GM19438 (cell line): Measurements from ENCODE around the gene MRLN.
"Not testable (repeated sequence)": the region's sequence is repeated elsewhere in the genome, so short reads cannot be mapped to it uniquely, and the experiment has no call there.

Experiments used
- ATAC-seq: cut with Tn5 transposase; IDR thresholded peaks from one replicate; pipeline ENCODE4 v1.9.1; 2021; ENCODE audit warnings: low read depth; ENCODE audit not compliant: unreplicated experiment

Gene MRLN

DNA sequence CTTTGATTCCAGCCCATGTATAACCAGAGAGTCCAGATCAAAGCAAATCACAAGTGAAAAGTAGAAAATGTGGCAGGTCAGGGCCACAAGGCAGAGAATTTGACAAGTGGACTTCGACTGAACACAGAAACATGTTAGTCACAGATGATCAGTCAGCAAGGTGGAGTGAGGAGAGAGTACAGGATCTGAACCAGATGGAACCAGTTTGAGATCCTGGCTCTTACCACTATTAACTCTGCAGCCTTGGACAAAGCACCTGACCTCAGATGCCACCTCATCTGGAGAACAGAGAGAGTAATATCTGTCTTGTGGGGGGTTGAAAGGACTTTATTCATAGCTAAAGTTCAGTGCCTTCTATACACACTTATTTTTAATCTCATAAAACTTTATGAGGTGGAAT, 4.4 kb downstream of the MRLN start:
- no peak for ATAC-seq

DNA sequence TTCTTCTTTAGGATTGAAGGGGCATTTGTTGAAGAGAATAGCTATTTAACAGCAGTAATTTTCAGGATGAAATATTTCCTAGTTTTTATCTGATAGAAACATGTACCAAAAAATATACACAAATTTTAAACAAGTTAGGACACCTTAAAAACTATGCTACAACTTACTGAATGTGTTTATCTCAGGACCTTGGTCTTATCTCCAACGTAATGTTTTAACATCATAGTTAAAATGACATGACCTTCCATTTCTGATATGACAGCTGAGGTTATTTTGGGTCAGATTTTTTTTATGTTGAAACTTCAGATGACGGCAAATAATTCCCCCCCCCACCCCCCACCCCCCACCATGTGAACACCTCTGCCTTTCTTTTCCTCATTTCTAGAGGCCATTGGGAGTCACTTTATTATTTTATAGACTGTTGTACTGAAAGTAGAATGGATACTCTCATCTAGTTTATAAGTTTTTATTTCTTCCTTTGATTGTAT, 8.0 kb downstream of the MRLN start:
- no peak for ATAC-seq

DNA sequence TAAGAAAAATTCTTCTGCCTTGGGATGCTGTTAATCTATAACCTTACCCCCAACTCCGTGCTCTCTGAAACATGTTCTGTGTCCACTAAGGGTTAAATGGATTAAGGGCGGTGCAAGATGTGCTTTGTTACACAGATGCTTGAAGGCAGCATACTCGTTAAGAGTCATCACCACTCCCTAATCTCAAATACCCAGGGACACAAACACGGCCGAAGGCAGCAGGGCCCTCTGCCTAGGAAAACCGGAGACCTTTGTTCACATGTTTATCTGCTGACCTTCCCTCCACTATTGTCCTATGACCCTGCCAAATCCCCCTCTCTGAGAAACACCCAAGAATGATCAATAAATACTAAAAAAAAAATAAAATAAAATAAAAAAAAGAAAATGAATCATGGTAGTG, 8.5 kb downstream of the MRLN start:
- ATAC-seq = not testable (repeated sequence)

DNA sequence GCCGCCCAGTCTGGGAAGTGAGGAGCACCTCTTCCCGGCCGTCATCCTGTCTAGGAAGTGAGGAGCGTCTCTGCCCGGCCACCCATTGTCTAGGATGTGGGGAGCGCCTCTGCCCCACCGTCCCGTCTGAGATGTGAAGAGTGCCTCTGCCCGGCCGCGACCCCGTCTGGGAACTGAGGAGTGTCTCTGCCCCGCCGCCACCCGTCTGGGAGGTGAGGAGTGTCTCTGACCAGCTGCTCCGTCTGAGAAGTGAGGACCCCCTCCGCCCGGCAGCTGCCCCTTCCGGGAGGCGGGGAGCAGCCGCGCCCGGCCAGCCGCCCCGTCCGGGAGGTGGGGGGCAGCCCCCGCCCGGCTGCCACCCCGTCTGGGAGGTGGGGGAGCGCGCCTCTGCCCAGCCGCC, 9.1 kb downstream of the MRLN start:
- not testable (repeated sequence) for ATAC-seq

DNA sequence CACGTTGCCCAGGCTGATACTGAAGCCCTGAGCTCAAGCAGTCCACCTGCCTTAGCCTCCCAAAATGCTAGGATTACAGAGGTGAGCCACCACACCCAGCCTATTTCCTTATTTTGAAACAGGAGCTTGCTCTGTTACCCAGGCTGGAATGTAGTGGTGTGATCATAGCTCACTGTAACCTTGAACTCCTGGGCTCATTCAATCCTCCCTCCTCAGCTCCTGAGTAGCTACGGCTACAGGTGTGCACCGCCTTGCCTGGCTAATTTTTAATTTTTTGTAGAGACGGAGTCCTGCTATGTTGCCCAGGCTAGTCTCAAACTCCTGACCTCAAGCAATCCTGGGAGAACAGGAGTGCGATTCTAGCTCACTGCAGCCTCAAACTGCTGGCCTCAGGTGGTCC, 11.7 kb downstream of the MRLN start:
- ATAC-seq = no peak

DNA sequence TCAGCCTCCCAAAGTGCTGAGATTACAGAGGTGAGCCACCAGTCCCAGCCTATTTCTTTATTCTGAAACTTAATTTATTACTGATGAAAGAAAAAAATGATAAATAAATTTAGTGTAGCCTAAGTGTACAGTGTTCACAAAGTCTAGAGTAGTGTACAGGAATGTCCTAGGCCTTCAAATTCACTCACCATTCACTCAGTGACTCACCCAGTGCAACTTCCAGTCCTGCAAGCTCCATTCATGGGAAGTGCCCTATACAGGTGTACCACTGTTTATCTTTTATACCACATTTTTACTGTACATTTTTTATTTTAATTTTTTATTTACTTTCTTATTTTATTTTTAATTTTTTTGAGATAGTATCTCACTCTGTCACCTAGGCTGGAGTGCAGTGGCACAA, 12.2 kb downstream of the MRLN start:
- no peak for ATAC-seq

DNA sequence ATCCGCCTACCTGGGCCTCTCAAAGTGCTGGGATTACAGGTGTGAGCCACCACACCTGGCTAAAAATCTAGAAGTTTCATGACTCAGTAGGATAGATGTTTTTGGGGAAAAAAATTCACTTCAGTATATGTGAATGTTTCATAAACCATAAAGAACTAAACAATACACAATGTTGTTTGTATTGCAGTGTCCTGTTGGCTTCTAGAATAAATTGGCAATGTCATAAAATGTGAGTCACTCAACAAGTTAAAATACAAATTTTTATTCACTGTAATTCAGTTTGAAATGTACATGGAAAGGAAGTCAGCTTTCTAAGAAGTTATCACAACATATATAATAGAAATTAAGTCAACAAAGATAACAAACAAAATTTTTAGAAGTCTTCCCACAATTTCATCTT, 16.5 kb downstream of the MRLN start:
- ATAC-seq = no peak

DNA sequence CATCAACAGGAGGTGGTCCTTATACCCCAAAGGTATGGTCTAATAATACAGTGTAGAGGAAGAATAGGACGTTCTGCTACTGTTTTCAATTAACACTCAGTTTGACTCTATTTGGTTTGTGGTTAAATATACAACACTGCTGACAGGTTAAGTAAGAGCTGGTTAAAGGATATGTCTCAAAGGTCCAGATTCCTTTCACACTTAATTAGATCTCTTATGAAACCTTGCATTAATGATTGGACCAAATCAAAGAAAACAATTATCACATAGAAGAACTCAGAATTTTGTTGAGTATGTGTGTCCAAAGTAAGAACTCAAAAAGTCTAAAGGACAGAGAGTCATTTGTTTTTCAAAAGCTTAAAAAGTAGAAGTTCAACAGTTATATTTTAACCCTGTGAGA, 18.0 kb downstream of the MRLN start:
- no peak for ATAC-seq

DNA sequence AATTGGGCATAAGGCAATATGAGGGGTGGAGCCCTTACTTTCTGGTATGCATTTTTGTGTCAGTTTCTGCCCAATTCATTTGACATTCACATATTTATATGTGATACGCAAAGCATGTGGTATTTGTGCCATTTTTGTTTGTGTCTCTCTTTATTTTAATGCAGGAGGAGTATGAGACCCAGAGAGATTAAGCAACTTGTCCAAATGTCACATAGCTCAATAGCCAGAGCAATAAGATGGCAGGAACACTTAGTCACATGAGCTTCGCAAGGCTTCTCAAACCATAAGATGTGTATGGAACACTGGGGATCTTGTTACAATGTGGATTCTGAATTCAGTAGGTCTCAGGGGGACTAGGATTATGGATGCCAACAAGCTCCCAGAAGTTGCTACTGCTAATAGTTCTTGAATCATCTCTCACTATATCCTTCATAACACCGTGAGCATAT, 19.2 kb downstream of the MRLN start:
- ATAC-seq = no peak

DNA sequence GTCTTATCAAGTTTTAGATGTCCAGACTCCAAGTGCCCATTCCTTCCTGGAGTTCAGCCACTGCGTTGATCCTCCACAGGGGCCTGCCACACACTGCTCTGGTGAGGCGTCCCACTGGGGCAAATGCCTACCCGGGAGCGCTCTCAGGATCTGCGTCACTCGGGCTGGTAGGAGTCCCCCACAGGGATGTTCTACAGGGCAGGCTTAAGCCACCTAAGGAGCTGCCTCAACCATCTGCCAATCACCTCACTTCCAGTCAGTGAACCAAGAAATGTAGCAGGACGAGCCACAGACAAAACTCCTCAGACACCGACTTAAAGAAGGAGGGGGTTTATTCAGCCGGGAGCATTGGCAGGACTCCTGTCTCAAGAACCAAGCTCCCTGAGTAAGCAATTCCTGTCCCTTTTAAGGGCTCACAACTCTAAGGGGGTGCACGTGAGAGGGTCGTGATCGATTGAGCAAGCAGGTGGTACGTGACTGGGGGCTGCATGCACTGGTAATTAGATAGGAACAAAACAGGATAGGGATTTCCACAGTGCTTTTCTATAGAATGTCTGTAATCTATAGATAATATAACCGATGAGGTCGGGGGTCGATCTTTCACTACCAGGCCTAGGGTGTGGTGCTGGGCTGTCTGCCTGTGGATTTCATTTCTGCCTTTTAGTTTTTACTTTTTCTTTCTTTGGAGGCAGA, 19.8 kb downstream of the MRLN start:
- ATAC-seq = not testable (repeated sequence)

DNA sequence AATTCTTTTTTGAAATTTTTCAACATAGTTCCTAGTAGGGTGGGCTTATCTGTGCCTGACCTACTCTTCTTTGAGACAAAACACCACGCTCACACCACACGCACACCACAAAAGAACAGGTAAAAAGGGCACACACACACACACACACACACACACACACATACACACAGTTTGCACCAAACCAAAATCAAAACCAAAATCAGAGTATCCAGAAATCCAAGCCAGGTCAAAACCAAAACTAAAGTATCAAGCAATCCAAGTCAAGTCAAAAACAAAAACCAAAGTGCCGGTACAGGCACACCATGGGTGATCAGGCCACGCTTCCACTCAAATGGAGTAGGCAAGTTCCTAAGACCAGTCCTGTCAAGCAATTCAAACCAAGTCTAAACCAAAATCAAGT, 20.4 kb downstream of the MRLN start:
- ATAC-seq = not testable (repeated sequence)

DNA sequence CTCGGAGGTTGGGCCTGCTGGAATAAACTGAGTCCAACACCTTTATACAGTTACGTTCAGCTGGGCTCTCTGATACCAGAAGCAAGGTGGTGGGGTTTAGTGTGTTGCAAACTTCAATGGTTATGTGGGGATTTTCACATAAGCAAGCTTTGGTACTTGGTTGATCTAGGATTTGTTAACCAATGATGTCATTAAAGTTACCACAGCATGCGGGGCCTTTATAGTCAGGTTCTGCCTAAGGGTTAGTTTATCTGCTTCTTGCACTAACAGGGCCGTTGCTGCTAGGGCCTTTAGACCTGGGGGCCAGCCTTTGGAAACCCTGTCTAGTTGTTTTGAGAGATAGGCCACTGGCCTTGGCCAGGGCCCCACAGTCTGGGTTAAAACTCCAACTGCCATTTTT, 24.1 kb downstream of the MRLN start:
- not testable (repeated sequence) for ATAC-seq

DNA sequence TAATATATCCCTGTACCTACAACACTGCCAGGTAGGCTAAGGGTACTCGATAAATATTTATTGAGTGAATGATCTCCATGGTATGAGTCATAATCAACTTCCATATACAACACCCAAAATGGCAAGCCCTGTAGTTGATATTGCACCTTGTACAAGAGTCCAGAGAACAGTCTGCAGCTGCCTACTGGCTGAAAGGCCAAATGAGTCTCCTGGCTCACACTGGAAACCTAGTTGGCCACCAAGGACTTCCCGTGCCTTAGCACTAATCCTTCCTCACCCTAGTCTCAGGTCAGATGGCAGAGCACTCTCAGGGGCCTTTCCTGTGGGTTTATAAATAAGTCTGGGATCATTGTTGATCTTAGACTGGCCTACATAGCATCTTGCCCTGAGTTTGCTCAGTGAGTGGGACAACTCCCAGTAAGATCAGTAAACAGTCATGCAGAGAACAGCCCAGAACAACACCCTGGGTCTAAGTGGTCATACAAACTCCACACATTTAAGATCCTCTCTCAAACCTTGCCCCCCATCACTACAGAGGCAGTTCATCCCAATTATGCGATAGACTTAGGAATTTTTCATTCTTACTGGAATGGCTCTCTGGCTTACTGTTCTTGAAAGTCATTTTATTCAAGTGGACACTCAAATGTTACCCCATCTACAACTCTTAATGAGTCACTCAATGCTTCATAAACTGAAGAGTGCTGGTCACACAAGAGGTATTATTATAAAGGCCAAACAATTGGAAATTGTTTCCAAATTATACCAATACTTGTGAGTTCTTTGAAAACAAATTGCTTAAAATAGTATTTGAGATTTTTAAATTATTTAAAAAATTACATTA, 28.9 kb downstream of the MRLN start:
- ATAC-seq = no peak

DNA sequence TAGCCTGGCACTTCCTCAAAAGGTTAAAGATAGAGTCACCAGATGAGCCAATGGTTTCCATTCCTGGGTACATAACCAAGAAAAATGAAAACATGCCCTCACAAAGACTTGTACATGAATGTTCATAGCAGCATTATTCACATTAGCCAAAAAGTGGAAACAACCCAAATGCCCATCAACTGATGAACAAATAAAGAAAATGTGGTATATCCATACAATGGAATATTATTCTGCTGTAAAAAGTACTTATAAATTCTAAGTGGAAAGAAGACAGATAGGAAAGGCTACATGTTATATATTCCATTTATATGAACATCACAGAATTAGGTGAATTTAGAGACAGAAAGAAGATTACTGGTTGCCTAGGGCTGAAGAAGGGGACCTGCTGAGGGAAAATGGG, 32.9 kb downstream of the MRLN start:
- ATAC-seq = no peak

DNA sequence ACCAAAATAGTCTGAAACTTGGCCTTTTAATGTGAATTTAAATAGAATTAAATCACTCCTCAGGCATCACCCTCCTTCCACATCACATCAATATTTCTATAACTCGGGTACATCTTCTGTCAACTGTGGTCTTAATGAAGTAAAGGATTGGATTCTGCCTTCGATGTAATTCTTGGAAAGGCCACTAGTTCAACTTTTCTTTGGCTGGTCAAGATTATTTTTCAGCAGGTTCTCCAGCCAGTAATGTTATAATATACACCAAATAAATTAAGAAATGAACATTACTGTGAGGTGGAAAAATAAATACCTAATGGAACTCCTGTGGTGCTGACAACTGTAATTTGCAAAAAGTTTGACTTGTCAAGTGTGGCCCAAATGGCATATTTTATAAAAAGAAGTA, 33.9 kb downstream of the MRLN start:
- ATAC-seq = no peak

DNA sequence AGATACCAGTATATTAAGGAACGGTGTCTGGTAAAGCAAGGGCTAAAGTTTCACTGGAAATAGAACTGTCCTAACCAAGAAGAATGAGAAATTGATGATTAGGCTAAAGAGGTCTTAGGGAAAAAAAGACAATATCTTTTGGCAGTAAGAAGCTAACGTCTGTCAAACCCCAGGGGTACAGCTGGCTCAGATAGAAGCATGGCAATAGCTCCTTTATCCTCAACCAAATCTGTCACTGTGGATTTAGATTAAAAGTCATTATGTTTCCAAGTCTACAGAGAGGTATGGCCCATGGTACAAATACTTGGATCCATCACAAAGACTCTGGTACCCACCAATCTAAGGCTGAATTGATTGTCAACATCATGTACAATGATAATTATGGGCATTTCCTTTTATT, 35.0 kb downstream of the MRLN start:
- ATAC-seq = no peak

DNA sequence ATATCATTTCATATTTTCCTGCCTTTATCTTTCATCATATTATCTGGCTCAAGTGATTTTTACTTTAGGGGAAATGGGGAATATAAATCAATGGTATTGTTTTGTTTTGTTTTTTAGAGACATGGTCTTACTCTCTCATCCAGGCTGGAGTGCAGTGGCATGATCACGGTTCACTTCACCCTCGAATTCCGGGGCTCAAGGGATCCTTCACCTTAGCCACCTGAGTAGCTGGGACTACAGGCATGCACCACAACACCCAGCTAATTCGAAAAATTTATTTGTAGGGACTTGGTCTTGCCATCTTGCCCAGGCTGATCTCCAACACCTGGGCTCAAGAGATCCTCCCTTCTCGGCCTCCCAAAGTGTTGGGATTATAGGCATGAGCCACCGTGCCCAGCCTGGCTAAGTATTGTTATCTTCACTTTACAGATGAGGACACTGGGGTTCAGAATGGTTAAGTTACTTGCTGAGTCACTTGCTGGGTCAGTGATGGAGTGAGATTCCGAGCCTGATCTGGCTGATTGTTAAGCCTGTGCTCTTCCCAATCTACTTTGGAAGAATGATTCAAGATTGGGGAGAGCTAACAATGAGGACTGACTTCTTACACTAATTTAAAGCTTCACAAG, 39.9 kb downstream of the MRLN start:
- ATAC-seq = no peak

DNA sequence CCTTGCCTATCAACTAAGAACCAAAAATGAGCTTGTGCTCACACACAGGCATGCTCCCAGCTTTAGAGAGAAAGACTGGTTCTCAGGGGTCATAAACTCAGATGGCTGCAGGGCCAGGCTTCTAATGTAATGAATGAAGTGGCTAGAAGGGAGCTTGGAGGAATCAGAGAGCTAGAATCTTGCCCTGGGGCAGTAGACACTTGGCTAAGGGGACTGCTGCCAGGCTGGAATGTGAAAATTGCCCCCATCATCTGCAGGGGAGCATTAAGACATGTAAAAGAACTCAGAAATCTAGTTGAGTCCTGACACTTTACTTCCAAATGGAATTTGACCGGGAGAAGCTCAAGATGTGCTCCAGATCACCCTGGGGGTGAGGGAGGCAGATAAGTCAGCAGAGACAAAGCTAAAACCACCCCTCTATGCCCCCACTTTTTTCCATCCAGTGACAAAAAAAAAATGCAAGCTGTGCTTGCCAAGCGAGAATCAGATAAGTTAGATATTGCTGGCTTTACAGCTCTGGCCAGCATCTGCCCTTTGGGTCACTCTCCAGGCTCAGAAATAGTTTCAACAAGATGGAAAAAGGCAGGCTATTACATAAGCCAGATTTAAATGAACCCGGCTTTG, 41.3 kb downstream of the MRLN start:
- ATAC-seq = no peak

DNA sequence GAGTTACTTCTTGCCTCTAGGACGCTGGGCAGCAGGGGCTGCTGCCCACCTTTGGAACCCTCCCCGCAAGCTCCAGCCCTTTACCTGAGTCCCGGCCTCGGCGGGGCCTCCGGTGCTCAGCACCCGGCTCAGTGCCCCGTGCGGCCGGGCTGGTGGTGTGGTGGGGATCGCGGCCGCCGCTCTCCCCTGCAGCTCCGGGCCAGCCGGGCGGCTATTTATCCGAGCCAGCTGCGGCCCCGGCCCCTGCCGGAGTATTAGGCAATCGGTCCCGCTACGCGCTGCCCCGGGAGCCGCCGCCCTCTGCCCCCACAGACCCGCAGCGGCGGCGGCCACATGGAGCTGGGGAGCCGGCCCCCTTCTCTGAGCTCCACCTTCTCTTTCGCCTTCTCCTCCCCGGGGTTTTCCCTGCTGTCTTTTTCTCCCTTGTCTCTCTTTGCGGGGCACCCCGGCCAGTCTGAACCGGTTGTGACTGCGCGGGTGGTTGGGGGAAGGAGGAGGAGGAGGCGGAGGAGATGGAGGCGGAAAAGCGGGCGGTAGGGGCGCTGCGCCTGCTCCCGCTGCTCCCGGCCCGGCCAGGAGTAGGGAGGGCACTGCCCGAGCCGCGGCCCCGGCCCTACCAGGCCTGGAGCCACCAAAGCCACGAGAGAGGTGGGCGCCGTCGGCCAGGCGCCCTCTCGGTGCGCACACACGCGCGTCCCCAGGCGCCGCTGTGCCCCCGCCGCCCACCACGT, 43.7 kb downstream of the MRLN start, which contains the start of gene SLC16A9:
TSS of gene SLC16A9 (minus strand) at position 456 of the 731 bp plus-strand sequence. CDS start 25,559 bp downstream, outside the sequence.
- peak; percentile 89 for ATAC-seq

DNA sequence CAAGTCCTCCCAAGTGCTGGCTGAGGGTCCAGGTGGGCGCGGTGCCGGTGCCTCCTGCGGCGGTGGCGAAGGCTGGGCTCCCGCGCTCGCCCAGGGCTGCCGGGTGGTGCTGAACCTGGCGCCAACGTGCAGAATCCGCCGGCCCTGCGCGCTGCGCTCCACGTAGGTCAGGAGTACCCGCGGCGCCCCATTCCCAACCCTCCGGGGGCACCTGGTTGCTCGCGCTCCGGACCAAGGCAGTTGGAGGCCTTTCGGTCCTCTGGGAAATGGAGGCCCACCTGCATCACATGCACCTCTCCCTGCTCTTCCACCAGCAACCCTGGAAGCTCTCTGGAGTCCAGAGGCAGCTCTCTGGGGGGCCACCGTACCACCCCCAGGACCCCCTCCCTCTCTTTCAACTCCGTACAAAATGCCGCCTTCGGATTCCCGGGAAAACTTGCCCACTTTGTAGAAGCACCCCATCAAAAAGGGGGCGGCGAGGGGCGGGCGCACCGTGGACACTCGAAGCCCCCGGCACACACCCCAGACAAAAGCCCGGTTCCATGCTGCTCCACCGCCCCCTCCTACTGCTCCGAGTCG, 44.4 kb downstream of the MRLN start:
- ATAC-seq = peak; percentile 38
